Measurements from ENCODE around the gene SNIP1. TPM values are rescaled to one million over a fixed set of nuclear protein-coding genes. Genes with fewer than 3 reads are reported as not detected.

SNIP1 gene
- total and polyA plus RNA-seq, 2 experiments from 2014 or later, result 6.5 to 10.5 TPM

DNA sequence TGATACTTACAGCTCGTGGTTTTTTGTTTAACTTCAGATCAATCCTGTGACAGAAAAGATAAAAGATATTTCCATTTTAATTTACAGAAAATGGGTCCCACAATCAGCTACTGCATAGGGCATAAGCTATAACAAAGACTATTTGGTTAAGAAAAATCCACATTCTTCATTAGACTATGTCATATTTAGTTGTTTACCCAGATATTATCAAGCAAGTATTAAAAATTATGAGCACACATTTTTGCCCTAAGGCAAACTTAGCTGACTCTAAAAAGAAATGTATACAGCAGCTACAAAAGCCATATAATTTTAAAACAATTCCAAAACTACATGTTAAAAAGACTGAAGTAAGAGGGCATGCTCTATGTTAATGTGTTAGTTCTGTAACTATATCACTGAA, 58.2 kb downstream of the SNIP1 start:
- no peak for DNase-seq (ENCODE audit: low spot score)
- 70% methylated on average over 1 of the region's 1 CpG for WGBS (ENCODE audit: low lambda C conversion rate, missing lambda C conversion rate)
- TF ChIP-seq, protein P1, sequence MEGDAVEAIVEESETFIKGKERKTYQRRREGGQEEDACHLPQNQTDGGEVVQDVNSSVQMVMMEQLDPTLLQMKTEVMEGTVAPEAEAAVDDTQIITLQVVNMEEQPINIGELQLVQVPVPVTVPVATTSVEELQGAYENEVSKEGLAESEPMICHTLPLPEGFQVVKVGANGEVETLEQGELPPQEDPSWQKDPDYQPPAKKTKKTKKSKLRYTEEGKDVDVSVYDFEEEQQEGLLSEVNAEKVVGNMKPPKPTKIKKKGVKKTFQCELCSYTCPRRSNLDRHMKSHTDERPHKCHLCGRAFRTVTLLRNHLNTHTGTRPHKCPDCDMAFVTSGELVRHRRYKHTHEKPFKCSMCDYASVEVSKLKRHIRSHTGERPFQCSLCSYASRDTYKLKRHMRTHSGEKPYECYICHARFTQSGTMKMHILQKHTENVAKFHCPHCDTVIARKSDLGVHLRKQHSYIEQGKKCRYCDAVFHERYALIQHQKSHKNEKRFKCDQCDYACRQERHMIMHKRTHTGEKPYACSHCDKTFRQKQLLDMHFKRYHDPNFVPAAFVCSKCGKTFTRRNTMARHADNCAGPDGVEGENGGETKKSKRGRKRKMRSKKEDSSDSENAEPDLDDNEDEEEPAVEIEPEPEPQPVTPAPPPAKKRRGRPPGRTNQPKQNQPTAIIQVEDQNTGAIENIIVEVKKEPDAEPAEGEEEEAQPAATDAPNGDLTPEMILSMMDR (IDR thresholded peaks at IDR 0.05; ENCODE audit: poor library complexity), result no peak
- TF ChIP-seq EZH2 (IDR thresholded peaks at IDR 0.05; ENCODE audit: borderline replicate concordance) (no peak), EZH2phosphoT487 (IDR thresholded peaks at IDR 0.05; ENCODE audit: low read depth, severe bottlenecking, unreplicated experiment) (no peak)

DNA sequence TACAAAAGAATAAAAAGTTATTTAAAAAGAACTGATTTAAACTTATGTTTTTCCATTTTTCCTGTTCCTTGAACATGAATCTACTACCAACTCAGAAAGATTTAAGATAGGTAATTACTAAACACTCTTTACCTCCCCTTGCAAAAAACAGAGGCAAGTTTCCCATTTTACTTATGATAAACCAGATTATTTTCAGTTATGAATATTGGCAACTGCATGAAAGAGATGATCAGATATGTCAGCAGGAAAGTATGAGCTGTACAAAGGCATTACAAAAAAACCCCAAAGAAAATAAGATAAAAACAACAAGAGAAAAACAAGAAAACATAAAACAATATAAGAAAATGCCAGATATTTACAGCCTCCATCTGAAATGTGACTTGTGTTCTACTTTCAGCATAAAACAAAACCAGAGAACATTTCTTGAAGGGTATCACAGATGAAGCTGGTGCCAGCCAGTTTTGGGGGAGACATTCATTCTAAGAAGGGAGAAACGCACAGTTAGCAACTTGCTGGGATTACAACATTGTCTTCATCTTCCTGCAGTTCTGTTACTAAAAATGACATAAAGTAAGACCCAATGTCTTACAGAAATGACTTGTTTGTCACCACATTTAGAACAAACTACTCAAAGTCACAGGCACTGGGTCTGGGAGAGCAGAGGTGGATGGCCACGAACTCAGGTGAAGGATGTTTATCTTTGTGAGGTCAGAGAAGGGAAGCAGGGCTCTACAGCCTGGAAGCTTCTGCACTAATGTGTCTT, 60.6 kb downstream of the SNIP1 start:
- WGBS (ENCODE audit: low lambda C conversion rate, missing lambda C conversion rate), result 94% methylated on average over 2 of the region's 2 CpGs
- H3K9me3 ChIP-seq (ENCODE audit: low read depth), result no peaks in the 10 kb centered on the region
- no peaks in the 10 kb centered on the region for H3K27me3 ChIP-seq
- H2AFZ ChIP-seq, result no peak overlapping the region
- no peaks in the 10 kb centered on the region for H3K4me1 ChIP-seq (ENCODE audit: insufficient read depth)
- H4K20me1 ChIP-seq (ENCODE audit: insufficient read depth, poor library complexity, severe bottlenecking), result no peaks in the 10 kb centered on the region
- H3K9me2 ChIP-seq (replicated peaks; ENCODE audit: insufficient read depth), result no peaks in the 10 kb centered on the region
- peaks cover 2% of the 10 kb centered on the region for H3K79me2 ChIP-seq
- TF ChIP-seq EZH2phosphoT487 (IDR thresholded peaks at IDR 0.05; ENCODE audit: low read depth, severe bottlenecking, unreplicated experiment) (no peak), EZH2 (IDR thresholded peaks at IDR 0.05; ENCODE audit: borderline replicate concordance) (no peak)
- TF ChIP-seq, protein P1 (IDR thresholded peaks at IDR 0.05; ENCODE audit: poor library complexity), result no peak
- DNase-seq (ENCODE audit: low spot score), result no peak
- H3K36me3 ChIP-seq (replicated peaks; ENCODE audit: insufficient read depth, low read depth), result no peaks in the 10 kb centered on the region
- no peak overlapping the region for H3K4me3 ChIP-seq
- no peak overlapping the region for H3K27ac ChIP-seq
- no peak overlapping the region for H3K4me2 ChIP-seq

More for the DNA sequence above, 58.2 kb downstream of the SNIP1 start:
- H3K27ac ChIP-seq, result no peak overlapping the region
- no peaks in the 10 kb centered on the region for H3K36me3 ChIP-seq (replicated peaks; ENCODE audit: insufficient read depth, low read depth)
- no peaks in the 10 kb centered on the region for H4K20me1 ChIP-seq (ENCODE audit: insufficient read depth, poor library complexity, severe bottlenecking)
- no peaks in the 10 kb centered on the region for H3K27me3 ChIP-seq
- H3K4me2 ChIP-seq, result no peak overlapping the region
- no peak overlapping the region for H3K4me3 ChIP-seq
- peaks cover 2% of the 10 kb centered on the region for H3K79me2 ChIP-seq
- H3K4me1 ChIP-seq (ENCODE audit: insufficient read depth), result no peaks in the 10 kb centered on the region
- no peaks in the 10 kb centered on the region for H3K9me2 ChIP-seq (replicated peaks; ENCODE audit: insufficient read depth)
- H3K9me3 ChIP-seq (ENCODE audit: low read depth), result no peaks in the 10 kb centered on the region
- H2AFZ ChIP-seq, result no peak overlapping the region

DNA sequence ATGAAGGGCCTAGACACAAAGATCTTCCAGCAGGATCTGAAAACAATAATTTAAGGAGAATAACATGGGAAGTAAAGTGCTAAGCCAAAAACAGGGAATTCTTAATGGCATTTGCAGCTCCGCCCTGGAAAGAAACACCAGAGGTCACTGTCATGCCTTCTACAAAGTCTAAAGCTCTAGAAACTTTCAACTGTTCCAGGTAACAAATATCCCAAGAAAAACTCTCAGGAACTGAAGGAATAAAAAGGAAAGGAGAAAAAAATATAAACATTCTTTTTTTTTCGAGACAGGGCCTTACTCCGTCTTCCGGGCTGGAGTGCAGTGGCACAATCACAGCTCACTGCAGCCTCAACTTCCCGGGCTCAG, 66.5 kb downstream of the SNIP1 start:
- Histone ChIP-seq H3K27me3 (no peaks in the 10 kb centered on the region), H2AFZ (no peak overlapping the region), H3K79me2 (no peaks in the 10 kb centered on the region), H3K9me2 (replicated peaks; ENCODE audit: insufficient read depth) (no peaks in the 10 kb centered on the region), H3K4me2 (no peak overlapping the region), H3K4me3 (no peak overlapping the region), H4K20me1 (ENCODE audit: insufficient read depth, poor library complexity, severe bottlenecking) (no peaks in the 10 kb centered on the region), H3K9me3 (ENCODE audit: low read depth) (no peaks in the 10 kb centered on the region), H3K4me1 (ENCODE audit: insufficient read depth) (peaks cover 4% of the 10 kb centered on the region), H3K27ac (no peak overlapping the region), H3K36me3 (replicated peaks; ENCODE audit: insufficient read depth, low read depth) (no peaks in the 10 kb centered on the region)
- 87% methylated on average over 5 of the region's 5 CpGs for WGBS (ENCODE audit: low lambda C conversion rate, missing lambda C conversion rate)
- TF ChIP-seq EZH2 (IDR thresholded peaks at IDR 0.05; ENCODE audit: borderline replicate concordance), result no peak
- TF ChIP-seq EZH2phosphoT487 (IDR thresholded peaks at IDR 0.05; ENCODE audit: low read depth, severe bottlenecking, unreplicated experiment), result no peak
- TF ChIP-seq, protein P1 (IDR thresholded peaks at IDR 0.05; ENCODE audit: poor library complexity), result no peak
- DNase-seq (ENCODE audit: low spot score), result no peak

Data from hepatocyte (in vitro differentiated cells).